IPS-NIHi7 (cell line): ENCODE data around the gene CDH4.

Experiments
- DNase-seq: peaks from one replicate; pipeline ENCODE4 v3.0.0; 2012; ENCODE audit warnings: mixed read lengths; ENCODE audit errors: extremely low spot score

The CDH4 gene

GRCh38 chr20:61281286-61281795 lies 29.3 kb downstream of the CDH4 start:
- DNase-seq = no peak

- DNase-seq = no peak
These were observed 32.7 kb downstream of the CDH4 start for GRCh38 chr20:61284752-61285151.

GRCh38 chr20:61285152-61285645 lies 33.1 kb downstream of the CDH4 start:
- no peak for DNase-seq

DNA sequence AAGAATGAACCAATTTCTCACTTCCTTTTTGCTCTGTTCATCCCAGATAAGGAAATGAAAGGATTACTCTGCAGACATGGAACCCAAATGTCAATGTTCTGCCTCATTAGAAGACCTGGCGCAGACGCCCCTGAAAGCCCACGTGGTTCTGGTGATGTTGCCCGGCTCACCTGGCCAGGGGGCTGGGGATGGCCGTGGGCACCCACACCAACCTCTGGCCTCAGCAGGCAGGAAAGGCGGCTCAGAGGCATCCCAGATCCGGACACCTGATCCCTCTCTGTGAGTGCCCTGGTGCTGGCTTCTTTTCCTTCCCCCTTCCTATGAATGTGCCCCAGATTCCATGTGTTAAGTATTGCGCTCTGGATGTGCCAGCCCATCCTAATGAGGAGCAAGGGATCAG lies 33.6 kb downstream of the CDH4 start:
- DNase-seq = no peak

DNA sequence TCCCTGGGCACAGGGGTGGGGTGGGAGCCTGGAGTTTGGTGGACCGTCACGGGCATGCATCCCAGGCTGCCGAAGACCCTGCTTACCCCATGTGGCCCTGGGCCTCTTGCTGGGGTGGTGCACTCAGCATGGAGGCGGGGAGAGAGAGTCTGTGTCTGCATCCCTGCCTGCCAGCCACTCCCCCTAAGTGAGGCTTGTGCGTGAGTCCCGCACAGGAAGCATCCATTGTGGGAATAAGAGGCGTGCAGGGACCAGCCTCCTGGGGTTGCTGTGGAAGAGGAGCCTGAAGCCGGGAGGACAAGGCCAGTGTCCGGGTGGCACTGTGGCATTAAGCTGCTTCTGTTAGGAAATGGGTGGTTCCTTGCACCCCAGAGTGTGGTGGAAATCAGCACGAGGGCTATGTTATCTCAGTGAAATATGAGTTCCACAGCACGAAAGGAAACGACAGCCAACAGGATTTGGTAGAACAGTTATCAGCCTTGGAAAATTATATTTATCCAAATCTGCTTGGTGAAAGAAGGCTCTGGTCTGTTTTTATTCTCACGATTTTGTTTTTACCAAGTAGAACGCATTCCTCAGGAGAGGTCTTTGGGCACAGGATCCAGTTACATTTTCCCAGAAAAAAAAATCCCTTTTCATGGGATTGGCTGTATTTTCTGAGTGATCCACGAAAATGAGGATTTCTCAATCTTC lies 35.7 kb downstream of the CDH4 start:
- DNase-seq = no peak

DNA sequence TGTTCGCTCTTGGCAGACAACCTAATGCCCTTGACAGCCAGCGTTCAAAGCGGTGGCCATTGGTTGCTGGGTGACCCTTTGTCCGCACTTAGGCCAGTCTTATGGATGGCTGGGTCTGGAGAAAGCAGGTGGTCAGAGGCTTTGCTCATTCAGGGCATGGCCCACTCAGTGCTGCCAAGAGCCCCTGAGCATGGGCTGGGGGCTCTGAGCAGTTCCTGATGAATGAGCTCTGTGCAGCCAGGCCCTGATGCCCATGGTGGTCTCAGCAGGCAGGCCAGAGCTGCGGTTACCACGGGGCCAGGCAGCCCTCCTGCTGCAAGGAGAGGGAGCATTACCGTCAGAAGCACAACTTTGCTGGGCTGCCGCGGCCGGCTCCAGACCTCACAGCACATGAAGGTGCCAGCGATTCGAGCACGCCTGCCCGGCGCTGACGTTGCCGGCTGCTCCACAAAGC lies 36.3 kb downstream of the CDH4 start:
- no peak for DNase-seq

DNA sequence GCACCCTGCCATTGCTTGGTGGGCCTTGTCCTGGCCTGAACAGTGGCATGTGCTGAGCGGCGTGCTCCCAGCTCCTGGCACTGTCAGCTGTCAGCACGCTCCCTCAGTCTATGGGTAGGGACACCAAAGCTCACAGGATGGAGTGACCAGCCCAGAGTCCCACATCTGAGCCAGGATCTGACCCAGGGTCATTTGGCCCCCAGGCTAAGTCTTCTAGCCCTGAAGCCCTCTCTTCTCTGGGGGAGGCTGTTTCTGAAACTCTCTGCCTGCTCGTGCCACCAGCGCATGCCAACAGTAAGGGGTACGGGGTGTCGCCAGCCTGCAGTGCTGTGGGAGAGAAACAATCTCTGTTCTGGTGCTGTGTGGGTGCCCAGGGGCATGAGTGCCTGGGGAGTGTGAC lies 37.1 kb downstream of the CDH4 start:
- DNase-seq = no peak

DNA sequence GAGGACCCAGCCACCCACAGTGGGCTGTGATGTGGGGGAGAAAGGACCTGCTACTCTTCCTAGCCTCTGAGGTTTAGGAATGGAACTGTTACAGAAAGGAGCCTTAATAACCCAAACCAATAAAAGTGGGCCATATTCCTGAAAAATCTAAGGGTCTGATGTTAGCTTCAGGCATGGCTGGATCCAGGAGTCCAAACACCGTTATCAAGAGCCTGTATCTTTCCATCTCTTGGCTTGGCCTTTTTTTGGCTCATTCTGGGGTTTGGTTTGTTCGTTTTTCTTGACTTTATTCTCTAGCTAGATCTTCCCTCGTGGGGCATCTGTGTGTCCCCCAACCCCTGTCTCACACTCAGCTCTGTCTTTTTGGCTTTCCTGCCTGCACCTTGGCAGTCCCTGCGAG lies 38.7 kb downstream of the CDH4 start:
- DNase-seq = no peak

- DNase-seq = no peak
These were observed 39.2 kb downstream of the CDH4 start for GRCh38 chr20:61291166-61291829.

DNA sequence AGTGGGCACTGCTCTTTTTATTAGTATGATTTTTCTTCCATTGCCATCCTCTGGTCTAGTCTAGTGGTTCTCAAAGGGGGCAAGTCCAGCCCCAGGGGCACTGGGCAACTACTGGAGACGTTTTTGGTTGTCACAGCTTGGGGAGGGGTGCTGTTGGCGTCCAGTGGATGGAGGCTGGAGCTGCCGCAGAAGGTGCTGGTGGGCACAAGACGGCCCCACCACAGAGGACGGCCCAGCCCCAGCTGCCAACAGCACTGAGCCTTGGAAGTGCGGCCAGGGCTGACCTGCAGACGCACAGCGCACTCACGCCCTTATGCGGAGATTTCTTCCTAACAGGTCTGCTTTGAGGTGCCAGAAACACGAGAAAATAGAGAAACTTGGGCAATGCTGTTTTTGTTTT lies 40.3 kb downstream of the CDH4 start:
- DNase-seq = no peak

GRCh38 chr20:61292821-61293612 lies 41.0 kb downstream of the CDH4 start:
- DNase-seq = no peak

- no peak for DNase-seq
These were observed 41.9 kb downstream of the CDH4 start for GRCh38 chr20:61293951-61294350.

GRCh38 chr20:61295249-61295648 lies 43.2 kb downstream of the CDH4 start:
- no peak for DNase-seq

- DNase-seq = no peak
These were observed 43.9 kb downstream of the CDH4 start for GRCh38 chr20:61295682-61296628.

DNA sequence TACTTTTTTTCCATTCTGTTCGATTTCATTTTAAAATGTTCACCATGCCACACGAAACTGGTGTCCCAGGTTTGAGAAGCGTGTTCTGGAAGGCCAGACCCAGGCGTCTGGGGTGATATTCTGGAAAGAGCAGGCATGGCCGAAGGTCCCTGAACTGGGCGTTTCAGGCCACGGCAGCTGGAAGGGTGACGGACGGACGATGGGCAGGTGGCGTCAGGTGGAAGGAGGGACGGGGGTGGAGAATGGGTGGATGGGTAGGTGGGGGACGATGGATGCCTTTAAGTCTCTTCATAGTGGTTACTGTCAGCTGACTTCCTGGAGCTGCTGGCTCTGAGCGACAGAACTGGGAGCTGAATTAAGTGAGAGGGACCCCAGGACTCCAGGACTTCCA lies 44.6 kb downstream of the CDH4 start:
- no peak for DNase-seq

GRCh38 chr20:61297491-61297890 lies 45.4 kb downstream of the CDH4 start:
- DNase-seq = no peak

DNA sequence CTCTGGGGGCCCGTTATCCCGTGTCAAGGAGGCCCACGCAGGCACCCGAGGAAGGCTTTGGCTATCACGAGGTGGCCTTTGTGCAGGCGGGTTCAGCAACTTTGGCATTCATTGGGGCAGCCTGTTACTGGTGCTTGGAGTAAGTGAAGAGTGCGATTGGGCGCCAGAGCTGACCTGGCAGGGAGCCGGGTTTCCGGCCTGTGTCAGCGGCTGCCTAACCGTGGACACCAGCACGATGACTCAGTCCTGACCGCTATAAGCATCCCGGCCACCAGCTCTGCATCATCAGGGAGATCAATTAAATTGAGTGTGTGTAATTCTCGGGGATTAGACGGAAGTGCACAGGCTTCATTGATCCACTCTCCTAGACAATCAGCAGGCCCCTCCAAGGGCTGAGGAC lies 45.9 kb downstream of the CDH4 start:
- no peak for DNase-seq

DNA sequence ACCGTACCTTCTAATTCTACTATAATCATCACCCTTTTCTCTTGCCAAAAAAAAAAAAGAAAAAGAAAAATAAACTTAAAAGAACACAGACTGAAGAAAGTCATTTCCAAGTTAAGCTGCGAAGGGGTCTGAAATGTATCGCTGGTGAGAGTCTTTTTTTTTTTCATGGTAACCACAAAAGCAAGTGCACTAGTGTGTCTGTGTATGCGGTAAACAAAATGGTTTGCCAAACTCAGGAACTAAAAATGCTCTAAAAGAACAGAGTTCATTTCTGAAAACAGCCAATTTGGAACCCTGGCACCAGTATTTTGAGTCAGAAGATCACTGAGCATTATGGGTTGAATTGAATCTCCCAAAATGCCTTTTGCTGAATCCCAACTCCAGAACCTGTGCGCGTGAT lies 46.6 kb downstream of the CDH4 start:
- DNase-seq = no peak

DNA sequence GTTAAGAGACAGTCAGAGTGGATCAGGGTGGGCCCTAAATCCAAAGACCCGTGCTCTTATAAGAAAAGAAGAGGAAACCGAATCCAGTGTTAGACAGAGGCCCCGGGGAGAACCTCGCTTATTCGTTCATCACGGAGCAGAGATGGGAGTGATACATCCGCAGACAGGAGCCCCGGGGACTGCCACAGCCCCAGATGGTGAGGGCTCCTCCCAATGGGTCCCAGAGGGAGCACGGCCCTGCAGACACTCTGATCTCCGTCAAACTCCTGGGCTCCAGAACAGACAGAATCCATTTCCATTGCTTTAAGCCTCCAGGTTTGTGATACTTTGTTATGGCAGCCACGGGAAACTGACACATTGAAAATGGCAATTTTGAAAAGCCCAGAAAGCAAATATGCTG lies 47.0 kb downstream of the CDH4 start:
- no peak for DNase-seq

DNA sequence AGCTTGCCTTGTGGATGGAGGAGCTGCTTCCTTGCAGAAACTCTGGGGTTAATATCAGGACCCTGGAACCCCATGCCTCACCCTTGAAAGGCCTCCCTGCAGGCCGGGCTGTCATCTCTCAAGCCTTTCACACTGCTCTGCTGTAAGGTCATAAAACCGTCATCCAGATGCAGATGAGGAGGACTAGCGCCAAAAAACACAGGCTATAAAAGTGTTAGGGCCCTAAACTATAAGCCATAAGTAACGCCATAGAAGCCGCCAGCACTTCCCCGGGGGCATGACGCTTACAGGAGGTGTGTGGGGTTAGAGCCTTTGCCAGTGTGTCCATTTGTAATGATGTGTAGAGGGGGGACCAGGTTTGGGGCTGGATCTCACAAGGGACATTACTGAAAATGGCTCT lies 47.6 kb downstream of the CDH4 start:
- no peak for DNase-seq

GRCh38 chr20:61300293-61300692 lies 48.2 kb downstream of the CDH4 start:
- DNase-seq = no peak
